Activated CD4-positive, alpha-beta T cell treated with anti-CD3 and anti-CD28 coated beads, Interleukin-2, amount 10 ng/mL, durations not matched to agents 24 days and 14 days (primary cell): ENCODE results near the gene FBRS. TPM values are rescaled to one million over a fixed set of nuclear protein-coding genes. Genes with fewer than 3 reads are reported as not detected.
"Not testable (repeated sequence)": the region's sequence is repeated elsewhere in the genome, so short reads cannot be mapped to it uniquely, and the experiment has no call there.

Experiments used
- DNase-seq: peaks from one replicate; pipeline ENCODE4 v3.0.0; 2022
- H3K27ac Mint-ChIP-seq: one replicate; pipeline ENCODE4 v1.8.0; 2022; ENCODE audit warnings: mild to moderate bottlenecking, mixed read lengths
- H3K27me3 Mint-ChIP-seq: one replicate; pipeline ENCODE4 v1.8.0; 2022; ENCODE audit warnings: mixed read lengths
- H3K36me3 Mint-ChIP-seq: one replicate; pipeline ENCODE4 v1.8.0; 2022; ENCODE audit warnings: low read depth, mild to moderate bottlenecking, mixed read lengths
- H3K4me1 Mint-ChIP-seq: one replicate; pipeline ENCODE4 v1.8.0; 2021; ENCODE audit warnings: mixed read lengths
- H3K4me3 Mint-ChIP-seq: one replicate; pipeline ENCODE4 v1.8.0; 2022; ENCODE audit warnings: mild to moderate bottlenecking, moderate library complexity, mixed read lengths
- H3K9me3 Mint-ChIP-seq: one replicate; pipeline ENCODE4 v1.8.0; 2021; ENCODE audit warnings: mixed read lengths
- intact Hi-C: fragments of 100-400 bp; cut with micrococcal nuclease; formaldehyde crosslinking; loops from one replicate; pipeline ENCODE4 v1.15.1; 2023
- total RNA-seq: library from RNA; stranded (reverse); gene quantifications from 2 replicates; pipeline ENCODE4 v1.2.3, GENCODE V29; 2022

Gene FBRS
- total RNA-seq, 1 donor from 2014 or later: 121 TPM

DNA sequence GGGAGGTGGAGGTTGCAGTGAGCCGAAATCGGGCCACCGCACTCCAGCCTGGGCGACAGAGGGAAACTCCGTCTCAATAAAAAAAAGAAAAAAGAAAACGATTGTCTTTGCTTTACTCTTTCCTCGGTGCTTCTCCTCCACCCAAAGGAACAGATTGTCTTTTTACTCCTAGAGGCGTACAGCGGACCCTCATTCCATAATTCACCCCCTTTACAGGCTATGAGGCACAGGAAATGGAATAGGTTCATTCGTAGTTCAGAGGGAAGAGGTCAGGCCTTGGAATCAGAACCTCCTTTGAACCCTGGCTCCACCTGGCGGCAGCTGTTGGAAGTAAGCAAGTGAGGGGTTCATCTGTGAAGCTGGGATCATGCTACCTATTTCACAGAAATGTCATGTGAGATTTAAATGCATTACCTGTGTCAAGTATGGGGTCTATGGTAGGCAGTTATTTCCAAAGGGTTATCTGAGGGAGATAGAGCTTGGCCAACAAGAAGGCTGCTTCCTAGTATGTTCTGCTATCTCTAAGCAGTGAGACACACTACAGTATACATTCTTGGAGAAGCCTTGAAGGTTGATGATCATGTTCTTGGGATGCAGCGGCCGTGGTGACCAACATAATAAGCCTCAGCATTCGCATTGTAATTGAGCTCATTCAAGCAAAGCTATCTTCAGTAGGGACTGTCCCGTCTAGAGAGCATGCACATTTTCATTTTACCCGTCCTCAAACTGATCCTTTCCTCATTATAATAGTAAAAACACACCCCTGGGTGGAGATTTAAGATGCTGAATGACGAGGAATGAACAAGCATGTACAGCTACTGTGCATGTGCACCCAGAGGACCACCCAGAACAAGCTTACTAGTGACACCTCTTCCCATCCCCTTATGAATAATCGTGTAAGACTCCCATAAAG is 29.3 kb upstream of the FBRS start:
- Mint-ChIP-seq H3K27ac (peak overlapping the region; percentile 84), H3K27me3 (no peaks in the 10 kb centered on the region), H3K4me3 (peak overlapping the region; percentile 69), H3K4me1 (peaks cover 9% of the 10 kb centered on the region), H3K9me3 (no peaks in the 10 kb centered on the region), H3K36me3 (no peaks in the 10 kb centered on the region)
- intact Hi-C loops: loop anchor here (1.0 kb wide), 1 partner anchor 199 kb away; the partner anchor contains the start of gene DCTPP1
- peak; percentile 96 for DNase-seq

- peaks cover 27% of the 10 kb centered on the region for H3K4me1 Mint-ChIP-seq
- H3K27me3 Mint-ChIP-seq, H3K27ac Mint-ChIP-seq, H3K9me3 Mint-ChIP-seq, DNase-seq, H3K36me3 Mint-ChIP-seq, intact Hi-C loops, H3K4me3 Mint-ChIP-seq: not testable (repeated sequence)
Observed at GRCh38 chr16:30632454-30632853, 25.8 kb upstream of the FBRS start.

- peaks cover 24% of the 10 kb centered on the region for H3K4me1 Mint-ChIP-seq
- no peaks in the 10 kb centered on the region for H3K9me3 Mint-ChIP-seq
- peak overlapping the region; percentile 98 for H3K27ac Mint-ChIP-seq
- peaks cover 2% of the 10 kb centered on the region for H3K27me3 Mint-ChIP-seq
- peak overlapping the region; percentile 95 for H3K4me3 Mint-ChIP-seq
- intact Hi-C loops: no loop called here
- DNase-seq: no peak
- peaks cover 6% of the 10 kb centered on the region for H3K36me3 Mint-ChIP-seq
Observed at GRCh38 chr16:30633526-30633925, 24.7 kb upstream of the FBRS start.

DNA sequence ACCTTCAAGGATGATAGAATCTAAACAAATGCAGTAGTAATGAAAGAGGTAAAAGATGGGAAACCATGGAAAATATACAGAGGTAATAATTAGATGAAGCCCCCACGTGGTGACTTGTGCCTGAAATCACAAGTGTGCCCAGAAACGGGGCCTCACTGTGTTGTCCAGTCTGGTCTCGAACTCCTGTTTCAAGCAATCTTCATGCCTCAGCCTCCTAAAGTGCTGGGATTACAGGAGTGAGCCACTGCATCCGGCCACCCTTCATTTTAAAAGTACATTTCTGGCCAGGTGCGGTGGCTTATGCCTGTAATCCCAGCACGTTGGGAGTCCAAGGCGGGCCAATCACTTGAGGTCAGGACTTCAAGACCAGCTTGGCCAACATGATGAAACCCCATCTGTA is 21.6 kb upstream of the FBRS start:
- peaks cover 6% of the 10 kb centered on the region for H3K36me3 Mint-ChIP-seq
- H3K4me1 Mint-ChIP-seq: peaks cover 18% of the 10 kb centered on the region
- peaks cover 2% of the 10 kb centered on the region for H3K27me3 Mint-ChIP-seq
- intact Hi-C loops: loop anchor here (5.0 kb wide), 1 partner anchor 39 kb away; no protein-coding TSS in a partner anchor
- no peaks in the 10 kb centered on the region for H3K9me3 Mint-ChIP-seq
- no peak for DNase-seq
- no peak overlapping the region for H3K27ac Mint-ChIP-seq
- H3K4me3 Mint-ChIP-seq: no peak overlapping the region

- not testable (repeated sequence) for H3K27me3 Mint-ChIP-seq, H3K4me3 Mint-ChIP-seq, H3K36me3 Mint-ChIP-seq, DNase-seq, H3K27ac Mint-ChIP-seq, H3K9me3 Mint-ChIP-seq
- H3K4me1 Mint-ChIP-seq: peaks cover 18% of the 10 kb centered on the region
- intact Hi-C loops: loop anchor here (5.0 kb wide), 1 partner anchor 40 kb away; no protein-coding TSS in a partner anchor
Observed at GRCh38 chr16:30637139-30637538, 21.1 kb upstream of the FBRS start.

- peak; percentile 79 for DNase-seq
- H3K9me3 Mint-ChIP-seq: no peaks in the 10 kb centered on the region
- no peak overlapping the region for H3K4me3 Mint-ChIP-seq
- H3K27ac Mint-ChIP-seq: peak overlapping the region; percentile 60
- peaks cover 18% of the 10 kb centered on the region for H3K4me1 Mint-ChIP-seq
- peaks cover 2% of the 10 kb centered on the region for H3K27me3 Mint-ChIP-seq
- intact Hi-C loops: loop anchor here (5.0 kb wide), 1 partner anchor 41 kb away; no protein-coding TSS in a partner anchor
- peaks cover 6% of the 10 kb centered on the region for H3K36me3 Mint-ChIP-seq
Observed at GRCh38 chr16:30637944-30638343, 20.3 kb upstream of the FBRS start.

DNA sequence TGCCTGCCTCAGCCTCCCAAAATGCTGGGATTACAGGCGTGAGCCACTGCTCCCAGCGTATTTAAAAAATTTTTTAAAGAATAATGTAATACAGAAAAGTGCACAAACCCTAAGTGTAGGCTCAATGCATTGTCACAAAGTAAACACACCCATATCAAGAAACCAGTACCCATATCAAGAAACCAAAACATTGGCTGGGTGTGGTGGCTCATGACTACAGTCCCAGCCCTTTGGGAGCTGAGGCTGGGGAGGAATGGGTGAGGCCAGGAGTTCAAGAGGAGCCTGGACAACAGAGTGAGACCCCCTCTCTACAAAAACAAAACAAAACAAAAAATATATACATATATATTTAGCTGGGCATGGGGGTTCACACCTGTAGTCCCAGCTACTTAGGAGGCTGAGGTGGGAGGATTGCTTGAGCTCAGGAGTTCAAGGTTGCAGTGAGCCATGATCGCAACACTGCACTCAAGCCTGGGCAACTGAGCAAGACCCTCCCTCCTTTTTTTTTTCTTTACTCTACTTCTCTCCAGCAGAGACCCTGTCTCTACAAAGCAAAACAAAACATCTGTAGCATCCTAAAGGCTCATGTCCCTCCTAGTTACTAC is 16.8 kb upstream of the FBRS start:
- Mint-ChIP-seq H3K9me3 (no peaks in the 10 kb centered on the region), H3K4me1 (no peaks in the 10 kb centered on the region), H3K27ac (no peak overlapping the region), H3K27me3 (peaks cover 2% of the 10 kb centered on the region), H3K36me3 (peaks cover under 1% of the 10 kb centered on the region), H3K4me3 (no peak overlapping the region)
- intact Hi-C loops: no loop called here
- no peak for DNase-seq

DNA sequence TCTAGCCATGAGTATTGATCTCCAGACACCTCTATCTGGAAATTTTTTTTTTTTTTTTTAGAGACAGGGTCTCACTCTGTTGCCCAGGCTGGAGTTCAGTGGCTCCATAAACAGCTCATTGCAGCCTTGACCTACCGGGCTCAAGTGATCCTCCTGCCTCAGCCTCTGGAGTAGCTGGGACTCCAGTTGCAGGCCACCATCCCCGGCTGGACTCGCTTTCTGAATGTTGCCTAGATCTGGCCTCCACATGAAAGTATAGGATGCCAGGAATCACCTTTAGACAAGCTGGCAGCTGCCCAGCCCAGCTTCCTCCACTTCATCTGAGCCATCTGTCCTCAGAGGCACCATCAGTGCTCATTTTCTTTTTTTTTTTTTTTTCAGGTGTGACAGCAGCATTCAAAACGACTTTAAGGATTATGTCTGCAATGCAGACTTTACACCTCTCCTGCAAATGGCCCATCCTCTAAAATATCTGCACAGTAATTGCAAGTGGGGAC is 13.8 kb upstream of the FBRS start:
- Mint-ChIP-seq H3K4me1 (no peaks in the 10 kb centered on the region), H3K9me3 (no peaks in the 10 kb centered on the region), H3K36me3 (no peaks in the 10 kb centered on the region), H3K4me3 (no peak overlapping the region), H3K27ac (no peak overlapping the region), H3K27me3 (peaks cover 2% of the 10 kb centered on the region)
- DNase-seq: no peak
- intact Hi-C loops: no loop called here

GRCh38 chr16:30645727-30646126 is 12.5 kb upstream of the FBRS start:
- DNase-seq: no peak
- no peaks in the 10 kb centered on the region for H3K9me3 Mint-ChIP-seq
- intact Hi-C loops: no loop called here
- peaks cover 2% of the 10 kb centered on the region for H3K27me3 Mint-ChIP-seq
- no peak overlapping the region for H3K4me3 Mint-ChIP-seq
- H3K4me1 Mint-ChIP-seq: peaks cover 8% of the 10 kb centered on the region
- H3K27ac Mint-ChIP-seq: no peak overlapping the region
- no peaks in the 10 kb centered on the region for H3K36me3 Mint-ChIP-seq

- peaks cover 14% of the 10 kb centered on the region for H3K4me1 Mint-ChIP-seq
- H3K36me3 Mint-ChIP-seq: peaks cover 4% of the 10 kb centered on the region
- H3K9me3 Mint-ChIP-seq: no peaks in the 10 kb centered on the region
- intact Hi-C loops: no loop called here
- peaks cover 2% of the 10 kb centered on the region for H3K27me3 Mint-ChIP-seq
- no peak overlapping the region for H3K4me3 Mint-ChIP-seq
- no peak overlapping the region for H3K27ac Mint-ChIP-seq
- no peak for DNase-seq
Observed at GRCh38 chr16:30647274-30647571, 11.0 kb upstream of the FBRS start.

DNA sequence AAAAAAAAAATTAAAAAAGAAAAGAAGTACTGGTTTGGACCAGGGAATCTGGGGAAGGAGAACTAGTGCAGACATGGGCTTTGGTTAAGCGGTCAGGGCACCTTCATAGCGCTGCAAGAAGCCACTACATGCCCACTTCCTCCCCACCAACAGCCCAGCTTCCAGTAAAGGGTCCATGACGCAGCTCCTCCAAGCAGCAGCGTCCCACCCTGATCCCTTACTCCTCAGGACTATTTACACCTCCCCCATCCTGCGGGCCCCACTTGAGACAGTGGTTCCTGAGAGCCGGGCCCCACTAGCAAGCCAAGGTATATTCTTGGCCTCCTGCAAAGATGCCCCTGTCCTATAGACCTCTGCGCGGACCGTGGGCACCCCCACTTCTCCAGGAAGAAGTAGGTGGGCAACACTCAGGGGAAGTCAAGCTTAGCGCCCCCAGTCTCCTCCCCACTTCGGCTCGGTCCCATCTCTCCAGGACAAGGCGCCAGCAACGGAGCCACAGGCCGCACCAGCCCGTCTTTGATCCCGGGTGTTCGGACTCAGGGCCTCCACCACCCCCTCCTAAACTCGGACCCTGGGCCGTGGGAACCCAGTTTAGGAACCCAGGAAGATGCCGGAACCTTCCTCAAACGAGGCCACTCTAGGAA is 8.4 kb upstream of the FBRS start:
- peak; percentile 80 for DNase-seq
- Mint-ChIP-seq H3K4me1 (peaks cover 26% of the 10 kb centered on the region), H3K4me3 (peak overlapping the region; percentile 95), H3K27ac (peak overlapping the region; percentile 92), H3K36me3 (peaks cover 23% of the 10 kb centered on the region), H3K27me3 (peaks cover 2% of the 10 kb centered on the region), H3K9me3 (no peaks in the 10 kb centered on the region)
- intact Hi-C loops: loop anchor here (1.0 to 10.0 kb wide), 11 partner anchors 8 to 1225 kb away; partner anchors contain the start of genes FBRS, FBXL19, HIRIP3 and INO80E

GRCh38 chr16:30650369-30651123 is 7.7 kb upstream of the FBRS start, which contains the start of gene PRR14:
Gene PRR14, plus strand, starts transcription at chr16:30650960. Its CDS starts 686 bp downstream, at chr16:30651646.
- Mint-ChIP-seq H3K9me3 (no peaks in the 10 kb centered on the region), H3K27ac (peak within 1 kb of the TSS; percentile 92), H3K27me3 (peaks cover 2% of the 10 kb centered on the region), H3K4me1 (peaks cover 28% of the 10 kb centered on the region), H3K36me3 (peaks cover 28% of the 10 kb centered on the region), H3K4me3 (peak within 1 kb of the TSS; percentile 95)
- intact Hi-C loops: loop anchor here (1.0 to 10.0 kb wide), 11 partner anchors 8 to 1224 kb away; partner anchors contain the start of genes FBRS, FBXL19, HIRIP3 and INO80E
- DNase-seq: peak; percentile 99
